C4-2B (cell line): ENCODE measurements around the gene AGBL4.

Experiments used
- ZFX ChIP-seq: fragments of 450-650 bp; IDR thresholded peaks from 2 replicates; pipeline ENCODE4 v1.6.1; 2017
- TF ChIP-seq, protein P1 (sequence below): fragments of 450-650 bp; conservative IDR thresholded peaks from 2 replicates; pipeline ENCODE4 v1.5.1; 2017; ENCODE audit warnings: mild to moderate bottlenecking

DNA sequence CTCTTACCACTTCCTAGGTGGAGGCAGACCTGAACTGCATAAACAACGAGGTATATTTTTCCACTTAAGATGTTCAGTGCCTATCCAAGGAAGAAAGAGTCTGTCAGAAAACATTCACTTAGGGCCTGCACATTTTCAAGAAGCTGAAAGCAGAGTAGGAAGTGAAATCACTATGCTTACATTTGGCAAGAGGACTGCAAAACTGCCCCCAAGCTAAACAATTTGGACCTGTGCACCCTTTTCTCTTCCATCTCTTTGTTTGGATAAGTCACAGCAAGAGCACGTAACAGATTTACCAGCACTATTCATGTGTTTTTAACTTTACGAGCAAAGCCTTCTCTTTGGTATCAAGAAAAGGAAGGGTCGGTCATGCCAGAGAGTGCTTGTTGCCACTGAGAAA lies 1233.9 kb downstream of the AGBL4 start:
- TF ChIP-seq, protein P1, sequence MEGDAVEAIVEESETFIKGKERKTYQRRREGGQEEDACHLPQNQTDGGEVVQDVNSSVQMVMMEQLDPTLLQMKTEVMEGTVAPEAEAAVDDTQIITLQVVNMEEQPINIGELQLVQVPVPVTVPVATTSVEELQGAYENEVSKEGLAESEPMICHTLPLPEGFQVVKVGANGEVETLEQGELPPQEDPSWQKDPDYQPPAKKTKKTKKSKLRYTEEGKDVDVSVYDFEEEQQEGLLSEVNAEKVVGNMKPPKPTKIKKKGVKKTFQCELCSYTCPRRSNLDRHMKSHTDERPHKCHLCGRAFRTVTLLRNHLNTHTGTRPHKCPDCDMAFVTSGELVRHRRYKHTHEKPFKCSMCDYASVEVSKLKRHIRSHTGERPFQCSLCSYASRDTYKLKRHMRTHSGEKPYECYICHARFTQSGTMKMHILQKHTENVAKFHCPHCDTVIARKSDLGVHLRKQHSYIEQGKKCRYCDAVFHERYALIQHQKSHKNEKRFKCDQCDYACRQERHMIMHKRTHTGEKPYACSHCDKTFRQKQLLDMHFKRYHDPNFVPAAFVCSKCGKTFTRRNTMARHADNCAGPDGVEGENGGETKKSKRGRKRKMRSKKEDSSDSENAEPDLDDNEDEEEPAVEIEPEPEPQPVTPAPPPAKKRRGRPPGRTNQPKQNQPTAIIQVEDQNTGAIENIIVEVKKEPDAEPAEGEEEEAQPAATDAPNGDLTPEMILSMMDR = no peak
- TF ChIP-seq ZFX = no peak
